LHCN-M2 (cell line): ENCODE measurements around the gene POLR2C. TPM values are rescaled to one million over a fixed set of nuclear protein-coding genes. Genes with fewer than 3 reads are reported as not detected.
"Not testable (repeated sequence)": the region's sequence is repeated elsewhere in the genome, so short reads cannot be mapped to it uniquely, and the experiment has no call there.

Experiments used
- DNase-seq: peaks from one replicate; pipeline ENCODE4 v3.0.0-alpha.2; 2012; ENCODE audit warnings: low read depth
- total RNA-seq: library from RNA; depleted of rRNA; stranded (reverse); fragments of >200 nt; gene quantifications from 2 replicates; pipeline ENCODE4 v1.2.3, GENCODE V29; 2014

Gene POLR2C
- total RNA-seq, 1 experiment from 2014 or later = 111 TPM

DNA sequence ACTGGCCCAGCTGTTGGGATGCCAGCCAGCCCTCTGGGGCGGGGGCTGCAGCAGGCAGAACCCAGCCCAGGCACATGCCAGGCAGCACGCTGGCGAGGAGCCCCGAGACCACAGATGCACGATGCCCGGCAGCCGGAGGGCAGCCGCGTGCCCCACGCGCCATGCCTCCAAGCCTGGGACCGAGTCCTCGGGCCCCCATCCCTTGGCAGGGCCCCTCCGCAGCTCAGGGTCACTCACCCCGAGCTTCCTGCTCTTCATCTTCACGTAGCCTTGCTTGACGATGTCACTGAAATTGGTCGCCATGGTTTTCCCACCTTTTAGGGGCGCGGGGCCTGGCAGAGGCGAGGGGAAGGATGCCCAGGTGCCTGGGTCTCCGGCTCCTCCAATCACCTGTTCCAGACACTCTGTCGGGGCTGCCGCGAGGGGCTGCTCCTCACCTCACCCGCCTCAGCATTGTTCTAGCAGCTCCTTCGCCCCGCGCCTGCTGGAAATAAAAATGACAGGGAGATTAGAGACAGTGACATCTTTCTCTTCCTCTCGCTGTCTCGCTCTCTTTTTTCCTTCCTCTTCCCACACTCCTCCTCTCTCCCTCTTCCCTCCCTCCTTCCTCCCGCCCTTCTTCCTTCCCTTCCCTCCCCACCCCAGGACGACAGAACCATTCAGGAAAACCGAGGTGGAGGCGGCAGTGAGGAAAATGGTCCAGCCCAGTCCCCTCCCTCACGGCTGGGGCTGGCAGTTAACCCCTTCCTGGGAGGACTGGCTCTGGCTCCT, 16.9 kb downstream of the POLR2C start:
- DNase-seq = peak; percentile 77

- peak; percentile 45 for DNase-seq
These were observed 17.7 kb downstream of the POLR2C start for GRCh38 chr16:57479976-57480753.

DNA sequence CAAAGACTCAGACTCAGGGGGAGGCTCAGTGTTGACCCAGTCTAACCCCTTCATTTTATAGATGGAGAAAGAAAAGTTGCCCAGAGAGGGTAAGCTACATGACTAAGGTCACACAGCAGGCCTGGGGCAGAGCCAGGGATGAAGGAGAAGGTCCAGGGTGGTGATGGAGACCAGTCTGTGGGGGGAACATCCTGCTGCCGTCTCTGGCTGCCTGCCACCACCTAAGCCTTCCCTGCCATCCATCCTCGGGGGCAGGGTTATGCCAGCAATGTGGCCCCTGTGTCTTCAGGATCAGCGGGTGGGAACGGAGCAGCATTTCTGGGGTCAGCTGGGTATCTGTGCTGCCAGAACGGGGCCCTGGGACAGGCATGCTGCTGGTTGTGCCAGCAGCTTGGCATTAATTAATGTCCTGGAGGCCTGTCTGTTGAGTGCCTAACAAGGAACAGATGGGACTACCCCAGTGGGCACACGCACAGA, 18.3 kb downstream of the POLR2C start:
- DNase-seq = no peak

- no peak for DNase-seq
These were observed 18.9 kb downstream of the POLR2C start for GRCh38 chr16:57481421-57481820.

GRCh38 chr16:57482845-57483545, 20.5 kb downstream of the POLR2C start:
- DNase-seq = no peak

DNA sequence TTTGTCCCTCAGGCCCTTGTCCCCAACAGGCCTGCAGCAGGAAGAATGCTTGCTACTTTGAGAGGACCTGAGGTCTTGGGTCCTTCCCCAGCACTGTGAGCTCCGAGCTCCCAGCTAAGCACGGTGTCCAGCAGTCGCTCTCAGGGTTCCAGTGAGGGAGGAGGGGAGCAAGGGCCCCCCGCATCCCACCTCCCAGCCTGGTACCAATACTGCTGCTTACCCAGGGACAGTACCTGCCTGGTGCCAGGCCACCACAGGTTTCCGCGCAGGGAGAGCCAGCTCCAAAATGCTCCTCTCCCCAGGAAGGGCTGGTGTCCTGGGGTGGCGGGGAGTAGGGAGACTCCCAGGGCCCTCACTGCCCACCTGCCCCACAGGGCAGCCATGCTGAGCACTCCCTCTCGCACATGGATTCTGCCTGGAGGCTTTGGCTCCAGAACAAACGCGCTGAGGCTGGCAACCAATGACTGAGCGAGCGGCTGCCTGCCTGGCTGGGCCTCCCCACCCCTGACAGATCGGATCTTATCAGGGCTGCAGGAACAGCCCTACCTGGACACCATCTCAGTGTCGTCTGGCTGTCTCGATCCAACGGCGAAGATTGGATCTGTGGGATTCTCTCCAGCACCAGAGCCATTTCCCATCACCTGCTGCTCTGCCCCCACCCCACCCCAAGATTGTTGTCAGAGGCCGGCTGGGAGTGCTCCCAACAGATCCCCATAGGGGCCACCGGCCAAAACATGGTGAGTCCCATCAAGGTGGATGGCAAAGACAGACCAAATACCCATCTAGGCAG, 21.4 kb downstream of the POLR2C start:
- DNase-seq = no peak

GRCh38 chr16:57484515-57485005, 22.1 kb downstream of the POLR2C start:
- DNase-seq = no peak

DNA sequence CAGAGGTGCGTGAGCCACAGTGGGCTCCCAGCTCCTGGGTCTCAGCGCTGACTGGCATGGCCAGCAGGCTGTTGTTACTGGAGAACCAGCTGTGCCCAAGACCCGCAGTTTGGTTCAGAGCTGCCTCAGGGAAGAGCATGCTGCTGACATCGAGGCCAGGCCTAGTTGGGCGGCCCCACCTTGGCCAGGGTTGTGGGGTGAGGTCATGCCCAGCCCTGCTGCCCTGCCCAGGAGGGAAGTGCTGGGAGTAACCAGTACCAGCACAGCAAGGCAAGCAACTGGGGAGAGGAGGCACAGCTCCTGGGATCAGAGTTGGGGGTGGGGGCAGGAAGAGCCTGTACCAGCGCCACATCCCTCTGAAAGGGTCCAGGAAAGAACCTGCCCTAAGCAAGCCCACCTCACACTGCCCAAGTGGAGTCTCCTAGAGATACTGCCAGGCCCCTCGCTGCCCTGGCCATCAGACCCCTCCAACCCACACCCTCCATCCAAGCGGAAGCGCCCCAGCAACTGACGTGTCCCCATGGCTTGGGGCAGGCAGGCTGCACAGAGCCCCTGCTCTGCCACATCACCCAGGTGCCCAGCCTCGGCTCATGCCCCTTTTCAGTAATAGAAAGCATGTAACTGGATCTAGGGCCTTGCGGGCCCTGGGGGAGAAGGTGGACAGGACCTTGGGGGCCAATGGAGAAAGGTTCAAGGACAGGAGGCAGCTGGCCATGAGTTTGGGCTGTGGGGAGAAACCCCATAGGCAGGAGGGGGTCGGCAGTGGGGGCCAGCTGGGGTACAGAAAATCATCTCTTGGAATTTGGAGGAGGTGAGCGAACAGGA, 22.8 kb downstream of the POLR2C start:
- no peak for DNase-seq

GRCh38 chr16:57485916-57486857, 23.7 kb downstream of the POLR2C start, which contains the start of gene DOK4:
Gene DOK4 (minus strand): TSS chr16:57486493. CDS start chr16:57479507, 6,986 bp downstream.
- DNase-seq = peak; percentile 48

DNA sequence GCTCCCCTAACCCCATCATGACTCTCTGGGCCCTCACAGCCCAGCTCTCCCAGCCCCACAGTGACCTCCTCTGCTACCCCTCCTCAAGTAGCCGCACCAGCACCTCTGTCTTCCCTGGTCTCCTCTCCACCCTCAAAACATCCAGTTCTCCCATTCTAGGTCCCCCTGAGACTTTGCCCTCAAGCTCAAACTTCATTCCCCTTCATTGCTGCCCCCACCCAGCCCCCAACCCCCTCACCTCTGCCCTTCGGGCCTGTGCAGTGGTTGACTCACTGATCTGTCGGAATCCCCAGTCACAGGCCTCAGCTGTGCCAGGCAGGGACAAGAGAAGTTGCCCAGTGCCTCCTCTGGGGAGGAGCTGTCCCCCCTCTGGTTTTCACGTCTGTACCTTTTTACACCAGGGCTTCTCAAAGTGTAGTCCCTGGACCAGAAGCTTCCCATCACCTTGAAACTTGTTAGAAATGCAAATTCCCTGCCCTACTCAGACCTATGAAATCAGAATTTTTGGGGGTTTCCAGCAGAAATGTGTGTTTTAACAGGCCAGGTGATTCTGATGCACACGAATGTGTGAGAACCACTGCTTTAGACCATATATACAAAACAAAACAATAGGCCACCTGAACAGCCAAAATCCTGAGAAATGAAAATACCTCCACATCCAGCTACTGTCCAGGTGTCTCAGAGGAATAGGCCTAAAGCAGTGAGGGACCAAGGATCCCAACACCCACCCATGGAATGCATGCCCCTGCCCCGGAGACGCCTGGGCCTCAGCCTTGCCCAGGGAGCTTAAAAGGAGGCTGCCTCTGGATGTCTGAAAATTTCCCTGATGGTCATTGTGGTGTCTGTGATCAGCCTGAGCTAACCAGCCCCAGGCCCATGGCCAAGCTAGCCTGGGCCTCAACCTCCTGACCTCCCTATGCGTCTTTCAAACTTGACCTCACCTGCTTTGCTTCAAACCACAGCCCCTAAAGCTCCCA, 24.7 kb downstream of the POLR2C start:
- no peak for DNase-seq

- no peak for DNase-seq
These were observed 26.8 kb downstream of the POLR2C start for GRCh38 chr16:57489229-57489628.

GRCh38 chr16:57493767-57494166, 31.3 kb downstream of the POLR2C start:
- no peak for DNase-seq

- DNase-seq = no peak
These were observed 34.6 kb downstream of the POLR2C start for GRCh38 chr16:57497121-57497520.

DNA sequence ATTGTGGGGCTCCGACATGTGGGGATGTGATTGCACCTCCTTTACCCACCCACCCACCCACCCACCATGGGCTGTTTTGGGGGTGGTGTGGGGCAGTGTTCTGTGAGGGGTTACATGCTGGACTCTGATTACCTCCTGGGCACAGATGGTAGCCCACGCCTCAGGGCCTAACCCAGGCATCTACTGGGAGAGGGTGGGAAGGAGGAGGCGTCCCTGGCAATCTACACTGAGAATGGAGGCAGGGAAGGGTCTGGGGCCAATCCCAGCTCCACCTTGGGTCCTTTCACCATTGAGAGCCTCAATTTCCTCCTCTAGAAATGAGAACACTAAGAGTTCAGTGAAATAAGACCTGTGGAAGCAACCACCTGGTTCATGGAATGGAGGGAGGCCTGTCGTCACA, 35.6 kb downstream of the POLR2C start:
- DNase-seq = no peak

GRCh38 chr16:57499941-57500340, 37.5 kb downstream of the POLR2C start:
- not testable (repeated sequence) for DNase-seq

DNA sequence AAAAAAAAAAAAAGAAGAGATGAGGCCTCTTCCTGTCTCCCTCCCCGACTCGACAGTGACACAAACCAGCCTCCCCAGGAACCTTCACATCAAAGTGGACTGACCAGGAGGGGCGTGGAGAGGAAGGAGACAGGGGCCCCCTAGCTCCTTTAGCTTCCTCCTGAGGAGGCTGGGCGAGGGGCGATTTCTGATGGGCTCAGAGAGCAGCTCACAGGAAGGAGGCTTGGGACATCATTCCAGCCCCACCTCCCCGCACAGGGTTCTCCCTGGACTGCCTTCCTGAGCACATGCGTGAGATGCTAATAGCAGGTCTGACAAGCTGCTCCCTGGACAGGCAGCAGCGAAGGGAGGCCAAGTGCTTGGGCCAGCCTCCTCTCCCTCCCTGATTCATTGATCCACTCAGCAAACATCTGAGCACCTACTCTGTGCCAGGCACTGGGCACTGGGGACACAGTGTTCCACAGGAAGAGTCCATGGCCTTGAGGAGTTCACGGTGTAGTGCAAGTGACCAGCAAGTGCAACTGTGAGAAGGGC, 38.2 kb downstream of the POLR2C start:
- DNase-seq = no peak

GRCh38 chr16:57501492-57501891, 39.0 kb downstream of the POLR2C start:
- no peak for DNase-seq
